Measurements from ENCODE around the gene UNC93A. TPM values are rescaled to one million over a fixed set of nuclear protein-coding genes. Genes with fewer than 3 reads are reported as not detected.
"Not testable (repeated sequence)": the region's sequence is repeated elsewhere in the genome, so short reads cannot be mapped to it uniquely, and the experiment has no call there.

Gene UNC93A
- not detected in 2 replicates for total RNA-seq

- no peak within 1 kb of the TSS for H3K27ac Mint-ChIP-seq
- intact Hi-C loops (cut with micrococcal nuclease): loop anchor here (10.0 kb wide), 1 partner anchor 516 kb away; no protein-coding TSS in a partner anchor
- H3K9me3 Mint-ChIP-seq: no peaks in the 10 kb centered on the region
- peaks cover 6% of the 10 kb centered on the region for H3K27me3 Mint-ChIP-seq
- H3K4me1 Mint-ChIP-seq: no peaks in the 10 kb centered on the region
- no peak within 1 kb of the TSS for H3K4me3 Mint-ChIP-seq
- no peaks in the 10 kb centered on the region for H3K36me3 Mint-ChIP-seq (ENCODE audit: low read depth)
- DNase-seq: no peak
Measured at GRCh38 chr6:167290786-167291622, at the start of gene UNC93A. TSS of gene UNC93A (plus strand) at chr6:167291315. CDS start at chr6:167291490, 175 bp downstream.

- H3K9me3 Mint-ChIP-seq; H3K4me1 Mint-ChIP-seq; intact Hi-C loops (cut with micrococcal nuclease); H3K36me3 Mint-ChIP-seq (ENCODE audit: low read depth); H3K27me3 Mint-ChIP-seq; H3K27ac Mint-ChIP-seq; H3K4me3 Mint-ChIP-seq; DNase-seq: not testable (repeated sequence)
Measured at GRCh38 chr6:167241321-167242134, 49.6 kb upstream of the UNC93A start.

GRCh38 chr6:167242135-167242506 lies 49.0 kb upstream of the UNC93A start:
- H3K4me1 Mint-ChIP-seq; H3K36me3 Mint-ChIP-seq (ENCODE audit: low read depth); H3K4me3 Mint-ChIP-seq; H3K27me3 Mint-ChIP-seq; intact Hi-C loops (cut with micrococcal nuclease); H3K9me3 Mint-ChIP-seq; H3K27ac Mint-ChIP-seq; DNase-seq: not testable (repeated sequence)

- intact Hi-C loops (cut with micrococcal nuclease); H3K4me3 Mint-ChIP-seq; H3K27ac Mint-ChIP-seq; DNase-seq; H3K36me3 Mint-ChIP-seq (ENCODE audit: low read depth); H3K4me1 Mint-ChIP-seq; H3K27me3 Mint-ChIP-seq; H3K9me3 Mint-ChIP-seq: not testable (repeated sequence)
Measured at GRCh38 chr6:167242511-167243051, 48.5 kb upstream of the UNC93A start.

- no peak overlapping the region for H3K4me3 Mint-ChIP-seq
- no peak overlapping the region for H3K27ac Mint-ChIP-seq
- H3K36me3 Mint-ChIP-seq (ENCODE audit: low read depth): no peaks in the 10 kb centered on the region
- no peaks in the 10 kb centered on the region for H3K4me1 Mint-ChIP-seq
- no peaks in the 10 kb centered on the region for H3K9me3 Mint-ChIP-seq
- no peaks in the 10 kb centered on the region for H3K27me3 Mint-ChIP-seq
- intact Hi-C loops (cut with micrococcal nuclease): no loop called here
- no peak for DNase-seq
Measured at GRCh38 chr6:167244064-167244960, 46.8 kb upstream of the UNC93A start.

GRCh38 chr6:167244991-167245390 lies 46.1 kb upstream of the UNC93A start:
- H3K4me1 Mint-ChIP-seq: no peaks in the 10 kb centered on the region
- H3K4me3 Mint-ChIP-seq: no peak overlapping the region
- no peak for DNase-seq
- no peak overlapping the region for H3K27ac Mint-ChIP-seq
- no peaks in the 10 kb centered on the region for H3K9me3 Mint-ChIP-seq
- intact Hi-C loops (cut with micrococcal nuclease): no loop called here
- no peaks in the 10 kb centered on the region for H3K27me3 Mint-ChIP-seq
- H3K36me3 Mint-ChIP-seq (ENCODE audit: low read depth): no peaks in the 10 kb centered on the region

GRCh38 chr6:167245591-167245990 lies 45.5 kb upstream of the UNC93A start:
- H3K4me3 Mint-ChIP-seq: no peak overlapping the region
- H3K4me1 Mint-ChIP-seq: no peaks in the 10 kb centered on the region
- H3K36me3 Mint-ChIP-seq (ENCODE audit: low read depth): no peaks in the 10 kb centered on the region
- H3K27ac Mint-ChIP-seq: no peak overlapping the region
- no peaks in the 10 kb centered on the region for H3K27me3 Mint-ChIP-seq
- intact Hi-C loops (cut with micrococcal nuclease): no loop called here
- DNase-seq: no peak
- H3K9me3 Mint-ChIP-seq: no peaks in the 10 kb centered on the region

- Mint-ChIP-seq H3K9me3 (no peaks in the 10 kb centered on the region), H3K36me3 (ENCODE audit: low read depth) (no peaks in the 10 kb centered on the region), H3K27ac (no peak overlapping the region), H3K4me3 (no peak overlapping the region), H3K27me3 (no peaks in the 10 kb centered on the region), H3K4me1 (no peaks in the 10 kb centered on the region)
- intact Hi-C loops (cut with micrococcal nuclease): no loop called here
- no peak for DNase-seq
Measured at GRCh38 chr6:167247814-167248595, 43.1 kb upstream of the UNC93A start.

GRCh38 chr6:167248878-167249455 lies 42.1 kb upstream of the UNC93A start:
- H3K27me3 Mint-ChIP-seq; H3K9me3 Mint-ChIP-seq; H3K4me3 Mint-ChIP-seq; intact Hi-C loops (cut with micrococcal nuclease); H3K27ac Mint-ChIP-seq; DNase-seq; H3K4me1 Mint-ChIP-seq; H3K36me3 Mint-ChIP-seq (ENCODE audit: low read depth): not testable (repeated sequence)

- Mint-ChIP-seq H3K4me3 (no peak overlapping the region), H3K27ac (no peak overlapping the region), H3K27me3 (no peaks in the 10 kb centered on the region), H3K9me3 (no peaks in the 10 kb centered on the region), H3K36me3 (ENCODE audit: low read depth) (no peaks in the 10 kb centered on the region), H3K4me1 (no peaks in the 10 kb centered on the region)
- intact Hi-C loops (cut with micrococcal nuclease): no loop called here
- DNase-seq: no peak
Measured at GRCh38 chr6:167252271-167252670, 38.8 kb upstream of the UNC93A start.

GRCh38 chr6:167255918-167256553 lies 35.1 kb upstream of the UNC93A start:
- Mint-ChIP-seq H3K4me1 (no peaks in the 10 kb centered on the region), H3K4me3 (no peak overlapping the region), H3K27ac (no peak overlapping the region), H3K27me3 (peaks cover 9% of the 10 kb centered on the region), H3K36me3 (ENCODE audit: low read depth) (no peaks in the 10 kb centered on the region), H3K9me3 (no peaks in the 10 kb centered on the region)
- intact Hi-C loops (cut with micrococcal nuclease): no loop called here
- no peak for DNase-seq

- Mint-ChIP-seq H3K36me3 (ENCODE audit: low read depth) (no peaks in the 10 kb centered on the region), H3K9me3 (no peaks in the 10 kb centered on the region), H3K27me3 (peaks cover 21% of the 10 kb centered on the region), H3K4me1 (no peaks in the 10 kb centered on the region), H3K27ac (no peak overlapping the region), H3K4me3 (no peak overlapping the region)
- no peak for DNase-seq
- intact Hi-C loops (cut with micrococcal nuclease): no loop called here
Measured at GRCh38 chr6:167258646-167259045, 32.5 kb upstream of the UNC93A start.

All from activated CD4-positive, alpha-beta T cell treated with anti-CD3 and anti-CD28 coated beads, Interleukin-2, amount 10 ng/mL, durations not matched to agents 24 days and 14 days (primary cell).